HEK293T (cell line): Measurements from ENCODE around the gene RAPGEF4.

Experiments
- CTCF ChIA-PET: fragments of 350-600 bp; formaldehyde crosslinking; extraction: SDS; loops from one replicate; lab custom pipeline; 2021; ENCODE audit warnings: antibody characterized with exemption, inconsistent platforms; lab: Yijun Ruan, JAX
- POLR2A ChIA-PET: fragments of 350-600 bp; formaldehyde crosslinking; extraction: SDS; loops from one replicate; lab custom pipeline; 2020; ENCODE audit warnings: antibody characterized with exemption, inconsistent platforms; lab: Yijun Ruan, JAX
- DNase-seq: peaks from one replicate; pipeline ENCODE4 v3.0.0; 2012; ENCODE audit warnings: mixed read lengths; ENCODE audit errors: extremely low spot score
- ARNT ChIP-seq: fragments of 450-650 bp; IDR thresholded peaks from 2 replicates; pipeline ENCODE4 v1.6.1; 2017; ENCODE audit warnings: mild to moderate bottlenecking
- BHLHE40 ChIP-seq: fragments of 450-650 bp; IDR thresholded peaks from 2 replicates; pipeline ENCODE4 v1.6.1; 2016; ENCODE audit warnings: mild to moderate bottlenecking, moderate library complexity, borderline replicate concordance
- CTBP1 ChIP-seq: fragments of 450-650 bp; IDR thresholded peaks from 2 replicates; pipeline ENCODE4 v1.6.1; 2016; ENCODE audit warnings: borderline replicate concordance
- ELF4 ChIP-seq: fragments of 450-650 bp; IDR thresholded peaks from 2 replicates; pipeline ENCODE4 v1.6.1; 2017; ENCODE audit warnings: antibody characterized with exemption
- FOXA1 ChIP-seq: fragments of 450-650 bp; IDR thresholded peaks from 2 replicates; pipeline ENCODE4 v1.6.1; 2016; ENCODE audit warnings: mild to moderate bottlenecking
- FOXK2 ChIP-seq: fragments of 450-650 bp; IDR thresholded peaks from 2 replicates; pipeline ENCODE4 v1.6.1; 2016; ENCODE audit warnings: mild to moderate bottlenecking
- FOXM1 ChIP-seq: fragments of 450-650 bp; IDR thresholded peaks from 2 replicates; pipeline ENCODE4 v1.6.1; 2017; ENCODE audit warnings: mild to moderate bottlenecking, borderline replicate concordance
- HDGF ChIP-seq: fragments of 450-650 bp; IDR thresholded peaks from 2 replicates; pipeline ENCODE4 v1.6.1; 2017; ENCODE audit warnings: antibody characterized with exemption, borderline replicate concordance
- L3MBTL2 ChIP-seq: fragments of 450-650 bp; conservative IDR thresholded peaks from 2 replicates; pipeline ENCODE4 v1.6.1; 2016; ENCODE audit warnings: mild to moderate bottlenecking
- LEF1 ChIP-seq: fragments of 450-650 bp; IDR thresholded peaks from 2 replicates; pipeline ENCODE4 v1.6.1; 2017; ENCODE audit warnings: mild to moderate bottlenecking, borderline replicate concordance
- NFRKB ChIP-seq: fragments of 450-650 bp; IDR thresholded peaks from 2 replicates; pipeline ENCODE4 v1.6.1; 2016; ENCODE audit warnings: mild to moderate bottlenecking, moderate library complexity
- PKNOX1 ChIP-seq: fragments of 450-650 bp; IDR thresholded peaks from 2 replicates; pipeline ENCODE4 v1.6.1; 2016
- SP1 ChIP-seq: fragments of 450-650 bp; IDR thresholded peaks from 2 replicates; pipeline ENCODE4 v1.6.1; 2017
- SUZ12 ChIP-seq: fragments of 450-650 bp; IDR thresholded peaks from 2 replicates; pipeline ENCODE4 v1.6.1; 2016; ENCODE audit warnings: mild to moderate bottlenecking
- ZNF384 ChIP-seq: fragments of 450-650 bp; IDR thresholded peaks from 2 replicates; pipeline ENCODE4 v1.6.1; 2016

The RAPGEF4 gene

GRCh38 chr2:172893111-172893510, 157.5 kb downstream of the RAPGEF4 start:
- POLR2A ChIA-PET: no interaction called here
- CTCF ChIA-PET: no interaction called here
- no peak for DNase-seq
- TF ChIP-seq ELF4: no peak
- no peak for TF ChIP-seq HDGF
- no peak for TF ChIP-seq ZNF384
- no peak for TF ChIP-seq L3MBTL2
- TF ChIP-seq FOXK2: no peak
- no peak for TF ChIP-seq LEF1
- TF ChIP-seq BHLHE40: no peak
- no peak for TF ChIP-seq FOXA1
- TF ChIP-seq SUZ12: no peak
- no peak for TF ChIP-seq NFRKB
- TF ChIP-seq CTBP1: no peak
- no peak for TF ChIP-seq ARNT

- CTCF ChIA-PET: no interaction called here
- no peak for DNase-seq
- TF ChIP-seq FOXA1: no peak
- POLR2A ChIA-PET: no interaction called here
Observed at GRCh38 chr2:172893671-172894070, 158.0 kb downstream of the RAPGEF4 start.

GRCh38 chr2:172894689-172895387, 159.2 kb downstream of the RAPGEF4 start:
- POLR2A ChIA-PET: no interaction called here
- no peak for TF ChIP-seq FOXM1
- no peak for TF ChIP-seq NFRKB
- TF ChIP-seq BHLHE40: no peak
- no peak for TF ChIP-seq ZNF384
- TF ChIP-seq FOXK2: no peak
- TF ChIP-seq L3MBTL2: no peak
- TF ChIP-seq SUZ12: no peak
- no peak for TF ChIP-seq FOXA1
- TF ChIP-seq HDGF: no peak
- no peak for TF ChIP-seq LEF1
- no peak for TF ChIP-seq CTBP1
- TF ChIP-seq SP1: no peak
- CTCF ChIA-PET: no interaction called here
- DNase-seq: no peak

GRCh38 chr2:172896661-172897081, 161.0 kb downstream of the RAPGEF4 start:
- ChIA-PET POLR2A (no interaction called here), CTCF (no interaction called here)
- TF ChIP-seq FOXK2 (no peak), NFRKB (no peak), SUZ12 (no peak), SP1 (no peak), BHLHE40 (no peak), CTBP1 (no peak), L3MBTL2 (no peak), ARNT (no peak), ZNF384 (no peak), LEF1 (no peak), PKNOX1 (no peak), ELF4 (no peak), HDGF (no peak)
- no peak for DNase-seq

GRCh38 chr2:172900871-172901270, 165.2 kb downstream of the RAPGEF4 start:
- TF ChIP-seq PKNOX1: peak; percentile 45
- TF ChIP-seq L3MBTL2: no peak
- CTCF ChIA-PET: no interaction called here
- POLR2A ChIA-PET: no interaction called here
- no peak for DNase-seq

- ChIA-PET POLR2A (no interaction called here), CTCF (interaction anchor here (0.6 kb wide), 1 partner anchor 16 kb away, joined by 3 read pairs; no protein-coding TSS in a partner anchor)
- TF ChIP-seq HDGF (no peak), ZNF384 (no peak), FOXK2 (no peak), BHLHE40 (no peak), ELF4 (no peak)
Observed at GRCh38 chr2:172901913-172902312, 166.3 kb downstream of the RAPGEF4 start.

GRCh38 chr2:172904236-172904635, 168.6 kb downstream of the RAPGEF4 start:
- POLR2A ChIA-PET: no interaction called here
- TF ChIP-seq ELF4: no peak
- no peak for TF ChIP-seq SP1
- DNase-seq: no peak
- CTCF ChIA-PET: no interaction called here

More at GRCh38 chr2:172901913-172902312, 166.3 kb downstream of the RAPGEF4 start:
- DNase-seq: no peak
